Measurements from ENCODE around the gene MRTFB.

GRCh38 chr16:14263011-14263410, 191.9 kb downstream of the MRTFB start:
- TF ChIP-seq CTCF (IDR thresholded peaks at IDR 0.05 in 4 of 5, conservative IDR thresholded peaks at IDR 0.05 in 1 of 5) (no peak), POLR2A (IDR thresholded peaks at IDR 0.05) (no peak)

Data from gastrocnemius medialis (tissue), 4 donors.